B cell (primary cell): ENCODE measurements around the gene CREB3L4.

Experiments
- CTCF ChIP-seq: fragments of 200-600 bp; IDR thresholded peaks from one replicate; pipeline ENCODE4 v1.8.0; 2022; ENCODE audit warnings: antibody characterized with exemption, mild to moderate bottlenecking
- EZH2 ChIP-seq: IDR thresholded peaks from 2 replicates; pipeline ENCODE4 v1.6.1; 2012; ENCODE audit warnings: borderline replicate concordance, low read depth, mild to moderate bottlenecking, moderate library complexity, low read length; ENCODE audit not compliant: insufficient read depth, poor library complexity, severe bottlenecking

DNA sequence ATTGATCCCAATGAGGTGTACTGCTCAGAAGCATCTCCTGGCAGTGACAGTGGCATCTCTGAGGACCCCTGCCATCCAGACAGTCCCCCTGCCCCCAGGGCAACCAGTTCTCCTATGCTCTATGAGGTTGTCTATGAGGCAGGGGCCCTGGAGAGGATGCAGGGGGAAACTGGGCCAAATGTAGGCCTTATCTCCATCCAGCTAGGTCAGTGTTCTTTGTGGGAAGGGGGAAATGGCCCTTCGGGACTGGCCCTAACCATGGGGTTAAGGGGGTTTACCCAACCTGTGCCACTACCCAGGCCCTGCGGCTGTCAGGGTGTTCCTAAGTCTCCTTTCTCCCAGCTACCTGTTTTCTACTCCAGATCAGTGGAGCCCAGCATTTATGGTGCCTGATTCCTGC is 1.3 kb downstream of the CREB3L4 start:
- TF ChIP-seq CTCF = no peak
- TF ChIP-seq EZH2 = no peak
